Right ventricle myocardium inferior (tissue), 1 donor: ENCODE measurements around the gene NPBWR2. TPM values are rescaled to one million over a fixed set of nuclear protein-coding genes. Genes with fewer than 3 reads are reported as not detected.
"Not testable (repeated sequence)": the region's sequence is repeated elsewhere in the genome, so short reads cannot be mapped to it uniquely, and the experiment has no call there.

Experiments
- ATAC-seq: fragments of 200-7000 bp; cut with Tn5 transposase; one replicate; pipeline ENCODE4 v1.9.1; 2020; ENCODE audit warnings: mild to moderate bottlenecking, moderate library complexity
- DNase-seq: peaks from one replicate; pipeline ENCODE4 v3.0.0; 2021; ENCODE audit errors: missing footprints
- intact Hi-C: fragments of 100-400 bp; cut with DNase I; formaldehyde crosslinking; loops from one replicate; pipeline ENCODE4 v1.11.0; 2022
- total RNA-seq: library from RNA; stranded (reverse); fragmentation: NEBNext Ultra II Directional; extraction: Animal tissue kit (Norgen Biotek cat#: 25700); gene quantifications from one replicate; pipeline ENCODE4 v1.2.1, GENCODE V29; 2021
- donor health status: DM: no; HTN: yes; CAD: no; lungs with severe emphysema.

NPBWR2 gene
- total RNA-seq, 1 donor from 2014 or later: not detected

- DNase-seq, ATAC-seq, intact Hi-C loops: not testable (repeated sequence)
These were observed 16.2 kb upstream of the NPBWR2 start for GRCh38 chr20:64123517-64123916.

GRCh38 chr20:64122927-64123326 lies 15.6 kb upstream of the NPBWR2 start:
- DNase-seq, intact Hi-C loops, ATAC-seq: not testable (repeated sequence)

- DNase-seq (no peak), ATAC-seq (no peak)
These were observed 14.2 kb upstream of the NPBWR2 start for GRCh38 chr20:64121586-64121985.

GRCh38 chr20:64119681-64120341 lies 12.4 kb upstream of the NPBWR2 start:
- intact Hi-C loops: loop anchor here (1.0 to 2.0 kb wide), 2 partner anchors 37 to 81 kb away; no protein-coding TSS in a partner anchor
- ATAC-seq (peak; percentile 16), DNase-seq (no peak)

More at GRCh38 chr20:64121586-64121985, 14.2 kb upstream of the NPBWR2 start:
- intact Hi-C loops: loop anchor here (2.0 kb wide), 1 partner anchor 39 kb away; no protein-coding TSS in a partner anchor

- no peak for DNase-seq
- ATAC-seq: no peak
- intact Hi-C loops: no loop called here
These were observed 11.9 kb upstream of the NPBWR2 start for GRCh38 chr20:64119301-64119680.

- intact Hi-C loops, ATAC-seq, DNase-seq: not testable (repeated sequence)
These were observed 10.0 kb upstream of the NPBWR2 start for GRCh38 chr20:64117432-64117777.

GRCh38 chr20:64116541-64117431 lies 9.4 kb upstream of the NPBWR2 start:
- no peak for ATAC-seq
- DNase-seq: no peak

GRCh38 chr20:64116016-64116415 lies 8.7 kb upstream of the NPBWR2 start:
- ATAC-seq: no peak
- intact Hi-C loops: no loop called here
- no peak for DNase-seq

More at GRCh38 chr20:64116541-64117431, 9.4 kb upstream of the NPBWR2 start:
- intact Hi-C loops: no loop called here

- intact Hi-C loops: no loop called here
- ATAC-seq: no peak
- no peak for DNase-seq
These were observed 8.0 kb upstream of the NPBWR2 start for GRCh38 chr20:64115171-64115911.

- intact Hi-C loops: no loop called here
- ATAC-seq (no peak), DNase-seq (no peak)
These were observed 7.1 kb upstream of the NPBWR2 start for GRCh38 chr20:64114356-64114971.

GRCh38 chr20:64113796-64114355 lies 6.5 kb upstream of the NPBWR2 start:
- intact Hi-C loops: no loop called here
- ATAC-seq: no peak
- DNase-seq: no peak

- intact Hi-C loops: no loop called here
- ATAC-seq (no peak), DNase-seq (no peak)
These were observed 6.0 kb upstream of the NPBWR2 start for GRCh38 chr20:64113444-64113775.

GRCh38 chr20:64112691-64113443 lies 5.5 kb upstream of the NPBWR2 start:
- ATAC-seq (no peak), DNase-seq (no peak)
- intact Hi-C loops: no loop called here

- intact Hi-C loops: no loop called here
- ATAC-seq: no peak
- DNase-seq: no peak
These were observed 4.7 kb upstream of the NPBWR2 start for GRCh38 chr20:64111841-64112641.

GRCh38 chr20:64110411-64111068 lies 3.2 kb upstream of the NPBWR2 start:
- no peak for DNase-seq
- intact Hi-C loops: no loop called here
- no peak for ATAC-seq

- DNase-seq (no peak), ATAC-seq (no peak)
- intact Hi-C loops: no loop called here
These were observed 2.5 kb upstream of the NPBWR2 start for GRCh38 chr20:64109831-64110391.
